ENCODE measurements around the gene ZNF160.

The ZNF160 gene

GRCh38 chr19:53132141-53132991 is 29.1 kb upstream of the ZNF160 start, which contains the start of gene ZNF415:
TSS of gene ZNF415 (minus strand) at chr19:53132910. CDS start at chr19:53122676, 10,234 bp downstream.
- H4K8ac ChIP-seq (ENCODE audit: low read depth, low read length), result no peak within 1 kb of the TSS
- H2BK15ac ChIP-seq (ENCODE audit: low read length), result no peak within 1 kb of the TSS
- H3K23ac ChIP-seq (ENCODE audit: low read depth, low read length, poor library complexity), result no peak within 1 kb of the TSS
- H3K4ac ChIP-seq (ENCODE audit: low read length), result no peak within 1 kb of the TSS
- H3K14ac ChIP-seq (ENCODE audit: low read length), result peak within 1 kb of the TSS; percentile 64
- peak within 1 kb of the TSS; percentile 96 for H2AFZ ChIP-seq (ENCODE audit: low read length)
- H3K27me3 ChIP-seq (ENCODE audit: control insufficient read depth in 3 of 3, insufficient read depth in 3 of 3, low read depth in 1 of 3, low read length in 3 of 3), result no peaks in the 10 kb centered on the region
- H3K4me1 ChIP-seq (ENCODE audit: control insufficient read depth in 2 of 2, insufficient read depth in 1 of 2, low read depth in 1 of 2, low read length in 2 of 2), result peaks cover 0 to 7% of the 10 kb centered on the region in 2 donors
- peaks cover 2 to 8% of the 10 kb centered on the region in 2 donors for H3K36me3 ChIP-seq (replicated peaks in 1 of 2; ENCODE audit: control insufficient read depth in 2 of 2, insufficient read depth in 2 of 2, low read length in 2 of 2)
- H4K91ac ChIP-seq (ENCODE audit: low read depth, low read length, poor library complexity), result no peak within 1 kb of the TSS
- H3K18ac ChIP-seq (ENCODE audit: low read length), result peak within 1 kb of the TSS; percentile 83
- no peak within 1 kb of the TSS for H3K27ac ChIP-seq (replicated peaks; ENCODE audit: low read length)
- no peak within 1 kb of the TSS for H2BK120ac ChIP-seq (ENCODE audit: low read depth, low read length)
- H3K9me3 ChIP-seq (replicated peaks in 1 of 2; ENCODE audit: control insufficient read depth in 2 of 2, insufficient read depth in 1 of 2, low read depth in 1 of 2, low read length in 2 of 2), result peaks cover 2 to 18% of the 10 kb centered on the region in 2 donors
- H3K9ac ChIP-seq (ENCODE audit: low read depth, low read length, poor library complexity), result peak within 1 kb of the TSS; percentile 71
- H2BK12ac ChIP-seq (ENCODE audit: low read length), result no peak within 1 kb of the TSS
- peak within 1 kb of the TSS; percentile 81 to 95 for H3K4me3 ChIP-seq (ENCODE audit: low read length in 2 of 2)
- no peak within 1 kb of the TSS for H2BK5ac ChIP-seq (ENCODE audit: low read length)
- no peaks in the 10 kb centered on the region for H3K79me1 ChIP-seq (ENCODE audit: low read depth, low read length)
- DNase-seq (ENCODE audit: low spot score), result peak; percentile 56
- no CpG with 5 or more reads among the region's 51 CpGs for WGBS, 2 donors (ENCODE audit: extremely low coverage in 2 of 2, insufficient read length in 2 of 2, insufficient replicate concordance in 1 of 2)
- no peak within 1 kb of the TSS for H2AK5ac ChIP-seq (ENCODE audit: low read depth, low read length)
- H3K4me2 ChIP-seq (ENCODE audit: insufficient read depth, low read length, poor library complexity, severe bottlenecking), result peak within 1 kb of the TSS; percentile 91

GRCh38 chr19:53131727-53132126 is 28.5 kb upstream of the ZNF160 start:
- H3K79me1 ChIP-seq (ENCODE audit: low read depth, low read length), result no peaks in the 10 kb centered on the region
- no peak overlapping the region for H2BK12ac ChIP-seq (ENCODE audit: low read length)

GRCh38 chr19:53131085-53131590 is 27.9 kb upstream of the ZNF160 start:
- Histone ChIP-seq H3K18ac (ENCODE audit: low read length) (no peak overlapping the region), H3K4me2 (ENCODE audit: insufficient read depth, low read length, poor library complexity, severe bottlenecking) (no peak overlapping the region), H2BK120ac (ENCODE audit: low read depth, low read length) (no peak overlapping the region), H3K27me3 (ENCODE audit: control insufficient read depth in 3 of 3, insufficient read depth in 3 of 3, low read depth in 1 of 3, low read length in 3 of 3) (no peaks in the 10 kb centered on the region), H3K79me1 (ENCODE audit: low read depth, low read length) (no peaks in the 10 kb centered on the region), H2AFZ (ENCODE audit: low read length) (no peak overlapping the region), H3K4me1 (ENCODE audit: control insufficient read depth in 2 of 2, insufficient read depth in 1 of 2, low read depth in 1 of 2, low read length in 2 of 2) (peaks cover 0 to 7% of the 10 kb centered on the region in 2 donors), H2BK15ac (ENCODE audit: low read length) (no peak overlapping the region), H2BK12ac (ENCODE audit: low read length) (no peak overlapping the region), H3K9ac (ENCODE audit: low read depth, low read length, poor library complexity) (no peak overlapping the region), H3K9me3 (replicated peaks in 1 of 2; ENCODE audit: control insufficient read depth in 2 of 2, insufficient read depth in 1 of 2, low read depth in 1 of 2, low read length in 2 of 2) (peaks cover 2 to 14% of the 10 kb centered on the region in 2 donors), H4K8ac (ENCODE audit: low read depth, low read length) (no peak overlapping the region), H3K36me3 (replicated peaks in 1 of 2; ENCODE audit: control insufficient read depth in 2 of 2, insufficient read depth in 2 of 2, low read length in 2 of 2) (peaks cover 2 to 8% of the 10 kb centered on the region in 2 donors), H2BK5ac (ENCODE audit: low read length) (no peak overlapping the region), H3K14ac (ENCODE audit: low read length) (no peak overlapping the region), H3K27ac (replicated peaks; ENCODE audit: low read length) (no peak overlapping the region), H3K23ac (ENCODE audit: low read depth, low read length, poor library complexity) (no peak overlapping the region), H2AK5ac (ENCODE audit: low read depth, low read length) (no peak overlapping the region), H3K4me3 (ENCODE audit: low read length in 2 of 2) (no peak overlapping the region), H3K4ac (ENCODE audit: low read length) (no peak overlapping the region), H4K91ac (ENCODE audit: low read depth, low read length, poor library complexity) (no peak overlapping the region)
- no CpG with 5 or more reads among the region's 4 CpGs for WGBS, 2 donors (ENCODE audit: extremely low coverage in 2 of 2, insufficient read length in 2 of 2, insufficient replicate concordance in 1 of 2)
- no peak for DNase-seq (ENCODE audit: low spot score)

More at GRCh38 chr19:53131727-53132126, 28.5 kb upstream of the ZNF160 start:
- WGBS, 2 donors (ENCODE audit: extremely low coverage in 2 of 2, insufficient read length in 2 of 2, insufficient replicate concordance in 1 of 2), result no CpG with 5 or more reads among the region's 6 CpGs
- H3K18ac ChIP-seq (ENCODE audit: low read length), result no peak overlapping the region
- no peak overlapping the region for H3K23ac ChIP-seq (ENCODE audit: low read depth, low read length, poor library complexity)
- no peak overlapping the region for H4K91ac ChIP-seq (ENCODE audit: low read depth, low read length, poor library complexity)
- peak overlapping the region in 1 of 2 donors; percentile 95 for H3K4me3 ChIP-seq (ENCODE audit: low read length in 2 of 2)
- H3K4me2 ChIP-seq (ENCODE audit: insufficient read depth, low read length, poor library complexity, severe bottlenecking), result peak overlapping the region; percentile 91
- H4K8ac ChIP-seq (ENCODE audit: low read depth, low read length), result no peak overlapping the region
- H2BK15ac ChIP-seq (ENCODE audit: low read length), result no peak overlapping the region
- DNase-seq (ENCODE audit: low spot score), result no peak
- peaks cover 2 to 8% of the 10 kb centered on the region in 2 donors for H3K36me3 ChIP-seq (replicated peaks in 1 of 2; ENCODE audit: control insufficient read depth in 2 of 2, insufficient read depth in 2 of 2, low read length in 2 of 2)
- no peak overlapping the region for H3K27ac ChIP-seq (replicated peaks; ENCODE audit: low read length)
- peaks cover 2 to 14% of the 10 kb centered on the region in 2 donors for H3K9me3 ChIP-seq (replicated peaks in 1 of 2; ENCODE audit: control insufficient read depth in 2 of 2, insufficient read depth in 1 of 2, low read depth in 1 of 2, low read length in 2 of 2)
- no peak overlapping the region for H2BK120ac ChIP-seq (ENCODE audit: low read depth, low read length)
- no peak overlapping the region for H3K4ac ChIP-seq (ENCODE audit: low read length)
- peaks cover 0 to 7% of the 10 kb centered on the region in 2 donors for H3K4me1 ChIP-seq (ENCODE audit: control insufficient read depth in 2 of 2, insufficient read depth in 1 of 2, low read depth in 1 of 2, low read length in 2 of 2)
- H3K14ac ChIP-seq (ENCODE audit: low read length), result no peak overlapping the region
- H2AK5ac ChIP-seq (ENCODE audit: low read depth, low read length), result no peak overlapping the region
- H3K9ac ChIP-seq (ENCODE audit: low read depth, low read length, poor library complexity), result no peak overlapping the region
- no peak overlapping the region for H2BK5ac ChIP-seq (ENCODE audit: low read length)
- H2AFZ ChIP-seq (ENCODE audit: low read length), result no peak overlapping the region
- no peaks in the 10 kb centered on the region for H3K27me3 ChIP-seq (ENCODE audit: control insufficient read depth in 3 of 3, insufficient read depth in 3 of 3, low read depth in 1 of 3, low read length in 3 of 3)

- WGBS, 2 donors (ENCODE audit: extremely low coverage in 2 of 2, insufficient read length in 2 of 2, insufficient replicate concordance in 1 of 2), result no CpG with 5 or more reads among the region's 7 CpGs
- no peak overlapping the region for H2BK5ac ChIP-seq (ENCODE audit: low read length)
- H3K27ac ChIP-seq (replicated peaks; ENCODE audit: low read length), result no peak overlapping the region
- peaks cover 2 to 8% of the 10 kb centered on the region in 2 donors for H3K36me3 ChIP-seq (replicated peaks in 1 of 2; ENCODE audit: control insufficient read depth in 2 of 2, insufficient read depth in 2 of 2, low read length in 2 of 2)
- H2BK120ac ChIP-seq (ENCODE audit: low read depth, low read length), result no peak overlapping the region
- peaks cover 0 to 7% of the 10 kb centered on the region in 2 donors for H3K4me1 ChIP-seq (ENCODE audit: control insufficient read depth in 2 of 2, insufficient read depth in 1 of 2, low read depth in 1 of 2, low read length in 2 of 2)
- no peak overlapping the region for H4K8ac ChIP-seq (ENCODE audit: low read depth, low read length)
- no peak overlapping the region for H2BK12ac ChIP-seq (ENCODE audit: low read length)
- H3K4ac ChIP-seq (ENCODE audit: low read length), result no peak overlapping the region
- no peak overlapping the region for H3K14ac ChIP-seq (ENCODE audit: low read length)
- peaks cover 2 to 14% of the 10 kb centered on the region in 2 donors for H3K9me3 ChIP-seq (replicated peaks in 1 of 2; ENCODE audit: control insufficient read depth in 2 of 2, insufficient read depth in 1 of 2, low read depth in 1 of 2, low read length in 2 of 2)
- H4K91ac ChIP-seq (ENCODE audit: low read depth, low read length, poor library complexity), result no peak overlapping the region
- no peak overlapping the region for H3K9ac ChIP-seq (ENCODE audit: low read depth, low read length, poor library complexity)
- peak overlapping the region; percentile 25 for H3K4me2 ChIP-seq (ENCODE audit: insufficient read depth, low read length, poor library complexity, severe bottlenecking)
- no peak overlapping the region for H3K18ac ChIP-seq (ENCODE audit: low read length)
- no peak for DNase-seq (ENCODE audit: low spot score)
- H2BK15ac ChIP-seq (ENCODE audit: low read length), result no peak overlapping the region
- H2AK5ac ChIP-seq (ENCODE audit: low read depth, low read length), result no peak overlapping the region
- H3K27me3 ChIP-seq (ENCODE audit: control insufficient read depth in 3 of 3, insufficient read depth in 3 of 3, low read depth in 1 of 3, low read length in 3 of 3), result no peaks in the 10 kb centered on the region
- no peak overlapping the region for H3K4me3 ChIP-seq (ENCODE audit: low read length in 2 of 2)
- H2AFZ ChIP-seq (ENCODE audit: low read length), result no peak overlapping the region
- H3K79me1 ChIP-seq (ENCODE audit: low read depth, low read length), result no peaks in the 10 kb centered on the region
- H3K23ac ChIP-seq (ENCODE audit: low read depth, low read length, poor library complexity), result no peak overlapping the region
These were observed 27.3 kb upstream of the ZNF160 start for GRCh38 chr19:53130506-53130905.

Measured in neuronal stem cell (in vitro differentiated cells).